GM10248 (cell line): ENCODE results near the gene ATP2A3.
A peak's percentile ranks its signal among the peaks of the same experiment; 100 is the strongest.

Source experiments
- CTCF ChIA-PET: fragments of 300-600 bp; sonication (Branson Sonifier 250); formaldehyde crosslinking; extraction: SDS; loops from one replicate; lab custom pipeline; 2021; ENCODE audit warnings: antibody characterized with exemption; lab: Yijun Ruan, JAX
- POLR2A ChIA-PET: fragments of 350-650 bp; sonication (Branson Sonifier 250); formaldehyde crosslinking; extraction: SDS; loops from one replicate; lab custom pipeline; 2020; ENCODE audit warnings: antibody characterized with exemption; lab: Yijun Ruan, JAX
- DNase-seq: peaks from one replicate; pipeline ENCODE4 v3.0.0; 2012; ENCODE audit errors: extremely low spot score
- TF ChIP-seq, protein P1 (sequence below): IDR thresholded peaks from 2 replicates; pipeline ENCODE4 v1.5.1; 2012; ENCODE audit warnings: mild to moderate bottlenecking, low read depth; ENCODE audit errors: extremely low read depth, missing control alignments, control extremely low read depth

ATP2A3 gene

DNA sequence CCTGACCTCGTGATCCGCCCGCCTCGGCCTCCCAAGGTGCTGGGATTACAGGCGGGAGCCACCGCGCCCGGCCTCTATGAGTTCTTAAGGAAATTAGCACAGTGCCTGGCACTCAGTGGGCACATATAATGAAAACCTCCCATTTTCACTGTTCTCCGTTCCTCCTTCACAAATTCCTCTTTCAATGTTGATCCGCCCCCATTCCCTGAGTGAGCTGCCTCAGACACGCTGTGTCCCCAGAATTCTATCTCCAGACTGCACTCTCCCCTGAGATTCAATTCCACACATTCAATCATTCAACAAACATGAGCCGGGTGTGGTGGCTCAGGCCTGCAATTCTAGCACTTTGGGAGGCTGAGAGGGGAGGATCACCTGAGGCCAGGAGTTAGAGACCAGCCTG is 55.0 kb downstream of the ATP2A3 start:
- ChIA-PET CTCF (no interaction called here), POLR2A (no interaction called here)

DNA sequence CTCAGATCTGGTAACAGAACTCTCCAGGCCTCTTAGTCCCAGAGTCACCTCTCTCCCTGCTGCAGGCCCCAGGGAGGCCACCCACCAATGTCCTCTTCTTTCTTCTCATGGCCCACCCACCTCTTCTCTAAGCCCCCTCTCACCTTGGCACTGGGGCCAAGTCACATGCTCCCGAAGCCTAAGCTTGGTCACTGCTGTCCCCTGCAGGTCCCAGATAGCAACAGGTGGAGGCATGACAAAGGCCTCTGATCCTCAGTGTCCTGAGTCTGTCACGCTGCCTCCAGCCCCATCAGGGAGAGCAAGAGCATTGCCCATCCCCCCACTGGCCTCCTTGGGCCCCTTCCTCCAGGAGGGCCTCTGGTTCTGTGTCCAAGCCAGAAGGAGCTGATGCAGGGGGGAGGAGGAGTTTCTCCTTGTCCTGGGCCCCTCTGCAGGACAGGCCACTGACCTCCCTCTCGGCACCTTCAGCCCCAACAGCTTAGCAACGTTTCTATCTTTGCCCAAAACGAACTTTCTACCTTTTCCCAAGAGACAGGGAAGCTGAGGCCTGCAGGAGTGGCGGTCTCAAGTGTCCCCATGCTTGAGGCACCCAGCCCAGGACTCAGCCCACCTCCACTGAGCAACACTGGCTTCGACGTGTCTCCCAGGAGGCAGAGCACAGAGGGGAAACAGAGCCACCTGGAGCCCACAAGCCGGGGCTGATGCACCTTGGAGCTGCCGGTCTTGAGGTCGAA is 56.6 kb downstream of the ATP2A3 start:
- ChIA-PET POLR2A (no interaction called here), CTCF (interaction anchor here (0.7 to 6.0 kb wide), 12 partner anchors 9 to 173 kb away, joined by 3 to 36 read pairs (median 3); partner anchors contain the start of genes NCBP3 and P2RX1)
- DNase-seq, result no peak
- TF ChIP-seq, protein P1, sequence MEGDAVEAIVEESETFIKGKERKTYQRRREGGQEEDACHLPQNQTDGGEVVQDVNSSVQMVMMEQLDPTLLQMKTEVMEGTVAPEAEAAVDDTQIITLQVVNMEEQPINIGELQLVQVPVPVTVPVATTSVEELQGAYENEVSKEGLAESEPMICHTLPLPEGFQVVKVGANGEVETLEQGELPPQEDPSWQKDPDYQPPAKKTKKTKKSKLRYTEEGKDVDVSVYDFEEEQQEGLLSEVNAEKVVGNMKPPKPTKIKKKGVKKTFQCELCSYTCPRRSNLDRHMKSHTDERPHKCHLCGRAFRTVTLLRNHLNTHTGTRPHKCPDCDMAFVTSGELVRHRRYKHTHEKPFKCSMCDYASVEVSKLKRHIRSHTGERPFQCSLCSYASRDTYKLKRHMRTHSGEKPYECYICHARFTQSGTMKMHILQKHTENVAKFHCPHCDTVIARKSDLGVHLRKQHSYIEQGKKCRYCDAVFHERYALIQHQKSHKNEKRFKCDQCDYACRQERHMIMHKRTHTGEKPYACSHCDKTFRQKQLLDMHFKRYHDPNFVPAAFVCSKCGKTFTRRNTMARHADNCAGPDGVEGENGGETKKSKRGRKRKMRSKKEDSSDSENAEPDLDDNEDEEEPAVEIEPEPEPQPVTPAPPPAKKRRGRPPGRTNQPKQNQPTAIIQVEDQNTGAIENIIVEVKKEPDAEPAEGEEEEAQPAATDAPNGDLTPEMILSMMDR, result peak; percentile 64

More for the DNA sequence above, 55.0 kb downstream of the ATP2A3 start:
- no peak for DNase-seq
- TF ChIP-seq, protein P1, result no peak

DNA sequence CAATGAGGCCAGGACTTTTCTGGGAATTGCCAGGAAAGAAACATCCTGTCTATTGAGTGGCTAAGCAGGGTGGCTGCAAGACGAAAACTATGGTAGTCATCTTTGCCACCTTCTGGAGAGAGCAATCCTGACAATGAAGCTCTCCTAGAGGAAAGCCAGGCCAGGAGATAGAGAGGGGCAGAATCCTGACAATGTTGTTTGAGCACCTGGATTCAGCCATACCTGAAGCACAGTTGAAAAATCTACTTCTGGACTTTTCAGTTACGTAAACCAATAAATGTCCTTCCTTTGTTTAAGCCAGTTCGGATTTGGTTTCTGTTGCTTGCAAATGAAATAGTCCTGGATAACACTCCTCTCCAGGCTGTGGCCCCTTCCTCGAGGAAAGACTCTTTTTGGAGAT is 57.4 kb downstream of the ATP2A3 start:
- TF ChIP-seq, protein P1, result no peak
- no peak for DNase-seq
- POLR2A ChIA-PET, result no interaction called here
- CTCF ChIA-PET, result interaction anchor here (0.7 to 6.0 kb wide), 10 partner anchors 10 to 172 kb away, joined by 3 to 36 read pairs (median 4); partner anchors contain the start of genes NCBP3 and P2RX1

DNA sequence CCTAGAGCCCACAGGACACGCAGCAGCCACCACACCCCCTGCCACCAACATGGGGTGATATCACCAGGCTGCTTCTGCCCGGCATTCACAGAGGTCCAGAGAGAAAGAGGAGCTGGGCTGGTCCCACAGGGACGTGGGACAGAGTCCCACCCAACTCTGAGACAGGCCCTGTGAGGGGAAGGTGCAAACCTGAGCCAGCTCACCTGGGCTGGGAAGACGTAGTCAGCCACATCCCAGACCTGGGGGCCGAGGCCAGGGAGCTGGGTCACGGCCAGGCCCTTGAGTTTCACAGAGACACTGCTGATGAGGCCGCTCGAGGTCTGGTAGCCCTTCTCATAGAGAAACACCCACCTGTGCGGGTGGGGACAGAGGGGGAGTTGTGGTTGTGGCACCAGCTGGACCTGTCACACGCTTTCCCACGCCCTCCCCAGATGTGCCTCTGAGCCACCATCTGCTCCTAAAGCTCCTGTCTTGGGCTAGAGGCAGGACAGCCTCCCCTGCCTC is 59.2 kb downstream of the ATP2A3 start:
- POLR2A ChIA-PET, result no interaction called here
- CTCF ChIA-PET, result interaction anchor here (1.2 to 6.0 kb wide), 5 partner anchors 9 to 60 kb away, joined by 4 to 42 read pairs (median 15); partner anchors contain the start of genes CAMKK1 and NCBP3
- TF ChIP-seq, protein P1, result no peak
- no peak for DNase-seq

DNA sequence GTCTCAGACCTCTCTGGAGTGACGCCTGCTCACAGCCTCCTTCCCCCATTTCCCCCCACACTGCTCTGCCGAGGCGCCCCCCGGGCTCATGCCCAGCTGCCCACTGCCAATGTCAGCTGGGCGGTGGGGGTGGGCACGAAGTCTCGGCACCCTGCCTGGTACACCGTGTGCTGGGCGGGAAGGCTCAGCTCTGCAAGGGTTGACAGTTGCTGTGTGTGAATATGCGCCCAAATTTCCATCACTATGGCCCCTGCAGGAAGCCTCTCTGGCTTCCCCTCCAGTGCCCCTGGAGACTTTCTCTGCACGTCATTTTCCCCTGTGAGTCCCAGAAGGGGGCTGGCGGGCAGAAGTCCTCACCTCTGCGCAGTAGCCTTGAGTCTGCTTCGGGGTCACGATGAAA is 59.7 kb downstream of the ATP2A3 start:
- no peak for DNase-seq
- ChIA-PET POLR2A (no interaction called here), CTCF (interaction anchor here (1.2 to 6.0 kb wide), 5 partner anchors 8 to 60 kb away, joined by 4 to 42 read pairs (median 15); partner anchors contain the start of genes CAMKK1 and NCBP3)
- TF ChIP-seq, protein P1, result no peak

DNA sequence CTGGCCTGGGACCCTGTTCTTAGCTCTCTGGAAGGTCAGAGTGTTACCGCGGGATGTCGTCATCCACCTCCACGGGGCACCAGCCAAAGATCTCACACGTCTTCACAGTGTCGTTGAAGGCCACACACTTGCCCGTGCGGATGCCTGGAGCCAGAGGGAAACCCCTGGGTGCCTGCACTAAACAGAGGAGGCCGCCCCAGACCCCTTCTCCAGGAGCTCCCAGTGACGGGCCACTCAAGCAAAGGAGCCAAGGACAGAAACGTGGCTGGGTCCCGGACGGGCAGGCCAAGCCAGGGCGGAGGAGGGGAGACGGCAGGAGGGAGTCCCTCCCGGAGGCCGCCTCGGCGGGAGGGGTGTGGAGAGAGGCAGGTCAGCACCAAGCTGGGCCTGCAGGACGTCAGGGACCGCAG is 60.4 kb downstream of the ATP2A3 start:
- TF ChIP-seq, protein P1, result no peak
- CTCF ChIA-PET, result interaction anchor here (0.9 to 6.0 kb wide), 4 partner anchors 10 to 59 kb away, joined by 3 to 42 read pairs (median 26); partner anchors contain the start of genes CAMKK1 and NCBP3
- POLR2A ChIA-PET, result no interaction called here

More for the DNA sequence above, 60.4 kb downstream of the ATP2A3 start:
- no peak for DNase-seq
